ENCODE results near the gene PROCA1.

The PROCA1 gene

GRCh38 chr17:28711723-28712031 lies at the start of gene PROCA1:
Gene PROCA1, minus strand, starts transcription at chr17:28711888. Its CDS starts 228 bp downstream, at chr17:28711660.
- no peak for DNase-seq (ENCODE audit: low read depth)

GRCh38 chr17:28760601-28761562 lies 49.2 kb upstream of the PROCA1 start:
- DNase-seq (ENCODE audit: low read depth), result no peak

GRCh38 chr17:28759256-28759865 lies 47.7 kb upstream of the PROCA1 start:
- DNase-seq (ENCODE audit: low read depth), result no peak

- no peak for DNase-seq (ENCODE audit: low read depth)
These were observed 46.9 kb upstream of the PROCA1 start for GRCh38 chr17:28758411-28759121.

GRCh38 chr17:28756049-28756804 lies 44.5 kb upstream of the PROCA1 start:
- no peak for DNase-seq (ENCODE audit: low read depth)

- DNase-seq (ENCODE audit: low read depth), result no peak
These were observed 43.8 kb upstream of the PROCA1 start for GRCh38 chr17:28755486-28755885.

- no peak for DNase-seq (ENCODE audit: low read depth)
These were observed 40.1 kb upstream of the PROCA1 start for GRCh38 chr17:28751600-28752366.

GRCh38 chr17:28750178-28751047 lies 38.7 kb upstream of the PROCA1 start:
- DNase-seq (ENCODE audit: low read depth), result peak; percentile 79

- no peak for DNase-seq (ENCODE audit: low read depth)
These were observed 38.0 kb upstream of the PROCA1 start for GRCh38 chr17:28749516-28750177.

- no peak for DNase-seq (ENCODE audit: low read depth)
These were observed 37.3 kb upstream of the PROCA1 start for GRCh38 chr17:28748852-28749515.

GRCh38 chr17:28747801-28748750 lies 36.4 kb upstream of the PROCA1 start:
- no peak for DNase-seq (ENCODE audit: low read depth)

GRCh38 chr17:28747051-28747691 lies 35.5 kb upstream of the PROCA1 start:
- DNase-seq (ENCODE audit: low read depth), result no peak

GRCh38 chr17:28746611-28747050 lies 34.9 kb upstream of the PROCA1 start:
- DNase-seq (ENCODE audit: low read depth), result no peak

- no peak for DNase-seq (ENCODE audit: low read depth)
These were observed 34.2 kb upstream of the PROCA1 start for GRCh38 chr17:28745786-28746411.

GRCh38 chr17:28744972-28745785 lies 33.5 kb upstream of the PROCA1 start:
- DNase-seq (ENCODE audit: low read depth), result no peak
